ENCODE data around the gene PLSCR1.

PLSCR1 gene

GRCh38 chr3:146544002-146544928 is at the start of gene PLSCR1:
Gene PLSCR1, minus strand, starts transcription at chr3:146544607. Its CDS starts 8,055 bp downstream, at chr3:146536552.
- peak; percentile 73 for DNase-seq

- no peak for DNase-seq
These were observed 49.4 kb upstream of the PLSCR1 start for GRCh38 chr3:146593776-146594175.

- DNase-seq, result no peak
These were observed 46.1 kb upstream of the PLSCR1 start for GRCh38 chr3:146590521-146590920.

GRCh38 chr3:146589899-146590508 is 45.6 kb upstream of the PLSCR1 start:
- DNase-seq, result peak; percentile 2

- no peak for DNase-seq
These were observed 40.7 kb upstream of the PLSCR1 start for GRCh38 chr3:146585156-146585555.

- DNase-seq, result no peak
These were observed 37.6 kb upstream of the PLSCR1 start for GRCh38 chr3:146581951-146582467.

- no peak for DNase-seq
These were observed 36.7 kb upstream of the PLSCR1 start for GRCh38 chr3:146581080-146581601.

- peak; percentile 44 for DNase-seq
These were observed 33.3 kb upstream of the PLSCR1 start for GRCh38 chr3:146577662-146578061.

- no peak for DNase-seq
These were observed 31.2 kb upstream of the PLSCR1 start for GRCh38 chr3:146575636-146576035.

GRCh38 chr3:146574173-146574572 is 29.8 kb upstream of the PLSCR1 start:
- no peak for DNase-seq

GRCh38 chr3:146569314-146569713 is 24.9 kb upstream of the PLSCR1 start:
- DNase-seq, result no peak

- DNase-seq, result no peak
These were observed 21.7 kb upstream of the PLSCR1 start for GRCh38 chr3:146566138-146566537.

- DNase-seq, result no peak
These were observed 17.5 kb upstream of the PLSCR1 start for GRCh38 chr3:146561879-146562278.

GRCh38 chr3:146561463-146561862 is 17.1 kb upstream of the PLSCR1 start:
- no peak for DNase-seq

- no peak for DNase-seq
These were observed 16.3 kb upstream of the PLSCR1 start for GRCh38 chr3:146560678-146561077.

- DNase-seq, result no peak
These were observed 15.0 kb upstream of the PLSCR1 start for GRCh38 chr3:146559388-146559787.

- DNase-seq, result no peak
These were observed 14.4 kb upstream of the PLSCR1 start for GRCh38 chr3:146558781-146559180.

- DNase-seq, result no peak
These were observed 13.3 kb upstream of the PLSCR1 start for GRCh38 chr3:146557745-146558144.

GRCh38 chr3:146555311-146555710 is 10.9 kb upstream of the PLSCR1 start:
- DNase-seq, result no peak

- no peak for DNase-seq
These were observed 9.8 kb upstream of the PLSCR1 start for GRCh38 chr3:146554151-146554760.

- DNase-seq, result no peak
These were observed 6.5 kb upstream of the PLSCR1 start for GRCh38 chr3:146550743-146551510.

- DNase-seq, result no peak
These were observed 5.7 kb upstream of the PLSCR1 start for GRCh38 chr3:146550070-146550615.
